GM12865 (cell line): ENCODE data around the gene EEF1A1.

Experiments
- DNase-seq: peaks from one replicate; pipeline ENCODE4 v3.0.0; 2010; ENCODE audit warnings: low read depth
- H3K4me3 ChIP-seq: 2 replicates; pipeline ENCODE4 v1.5.1; 2011; ENCODE audit warnings: mild to moderate bottlenecking, low read depth, low read length, control low read depth
- TF ChIP-seq, protein P1 (sequence below): IDR thresholded peaks from 2 replicates; pipeline ENCODE4 v1.5.1; 2011; ENCODE audit warnings: low read length, control low read depth, low read depth, inconsistent platforms; ENCODE audit not compliant: insufficient read depth; ENCODE audit errors: missing control alignments

EEF1A1 gene

DNA sequence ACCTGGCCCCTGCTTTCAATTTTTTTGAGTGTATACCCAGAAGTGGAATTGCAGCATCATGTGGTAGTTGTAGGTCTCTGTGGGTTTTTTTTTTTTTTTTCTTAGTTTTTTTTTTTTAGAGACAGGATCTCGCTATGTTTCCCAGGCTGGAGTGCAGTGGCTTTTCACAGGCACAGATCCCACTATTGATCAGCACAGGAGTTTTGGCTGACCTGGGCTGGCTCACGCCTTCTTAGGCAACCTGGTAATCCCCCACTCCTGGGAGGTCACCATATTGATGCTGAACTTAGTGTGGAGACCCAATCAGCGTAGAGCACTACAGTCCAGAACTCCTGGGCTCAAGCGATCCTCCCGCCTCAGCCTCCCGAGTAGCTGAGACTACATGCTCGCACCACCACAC lies 33.4 kb downstream of the EEF1A1 start:
- DNase-seq = no peak
- H3K4me3 ChIP-seq = no peak overlapping the region
- TF ChIP-seq, protein P1, sequence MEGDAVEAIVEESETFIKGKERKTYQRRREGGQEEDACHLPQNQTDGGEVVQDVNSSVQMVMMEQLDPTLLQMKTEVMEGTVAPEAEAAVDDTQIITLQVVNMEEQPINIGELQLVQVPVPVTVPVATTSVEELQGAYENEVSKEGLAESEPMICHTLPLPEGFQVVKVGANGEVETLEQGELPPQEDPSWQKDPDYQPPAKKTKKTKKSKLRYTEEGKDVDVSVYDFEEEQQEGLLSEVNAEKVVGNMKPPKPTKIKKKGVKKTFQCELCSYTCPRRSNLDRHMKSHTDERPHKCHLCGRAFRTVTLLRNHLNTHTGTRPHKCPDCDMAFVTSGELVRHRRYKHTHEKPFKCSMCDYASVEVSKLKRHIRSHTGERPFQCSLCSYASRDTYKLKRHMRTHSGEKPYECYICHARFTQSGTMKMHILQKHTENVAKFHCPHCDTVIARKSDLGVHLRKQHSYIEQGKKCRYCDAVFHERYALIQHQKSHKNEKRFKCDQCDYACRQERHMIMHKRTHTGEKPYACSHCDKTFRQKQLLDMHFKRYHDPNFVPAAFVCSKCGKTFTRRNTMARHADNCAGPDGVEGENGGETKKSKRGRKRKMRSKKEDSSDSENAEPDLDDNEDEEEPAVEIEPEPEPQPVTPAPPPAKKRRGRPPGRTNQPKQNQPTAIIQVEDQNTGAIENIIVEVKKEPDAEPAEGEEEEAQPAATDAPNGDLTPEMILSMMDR = no peak

DNA sequence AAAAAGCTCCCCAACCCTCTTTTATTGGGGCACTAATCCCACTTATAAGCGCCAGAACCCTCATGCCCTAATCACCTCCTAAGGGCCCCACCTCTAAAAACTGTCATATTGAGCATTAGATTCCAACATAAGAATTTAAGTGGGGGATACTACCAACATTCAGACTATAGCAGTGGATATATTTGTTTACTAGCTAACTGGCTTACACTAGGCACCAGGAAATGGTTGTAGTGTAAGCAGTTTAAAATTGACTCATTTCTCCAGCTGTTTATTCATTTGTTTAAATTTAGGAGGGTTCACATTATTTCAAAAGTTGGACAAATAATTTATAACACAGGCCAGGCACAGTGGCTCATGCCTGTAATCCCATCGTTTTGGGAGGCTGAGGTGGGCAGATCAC lies 36.4 kb downstream of the EEF1A1 start:
- no peak for DNase-seq
- TF ChIP-seq, protein P1 = no peak
- no peak overlapping the region for H3K4me3 ChIP-seq

DNA sequence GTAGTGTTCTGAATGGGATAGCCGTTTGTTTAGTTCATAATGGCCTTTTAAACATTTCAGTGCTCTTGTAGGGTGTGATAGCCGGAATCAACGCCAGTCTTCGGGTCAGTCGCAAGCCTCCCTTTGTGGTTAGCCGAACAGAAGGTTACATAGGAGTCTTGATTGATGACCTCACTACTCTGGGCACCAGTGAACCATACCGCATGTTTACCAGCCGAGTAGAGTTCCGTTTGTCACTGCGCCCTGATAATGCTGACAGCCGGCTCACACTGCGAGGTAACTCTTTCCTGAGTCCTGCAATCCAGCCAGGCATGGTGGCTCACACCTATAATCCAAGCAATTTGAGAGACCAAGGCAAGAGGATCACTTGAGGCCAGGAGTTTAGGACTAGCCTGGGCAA lies 38.9 kb downstream of the EEF1A1 start:
- DNase-seq = no peak
- TF ChIP-seq, protein P1 = no peak
- H3K4me3 ChIP-seq = no peak overlapping the region

DNA sequence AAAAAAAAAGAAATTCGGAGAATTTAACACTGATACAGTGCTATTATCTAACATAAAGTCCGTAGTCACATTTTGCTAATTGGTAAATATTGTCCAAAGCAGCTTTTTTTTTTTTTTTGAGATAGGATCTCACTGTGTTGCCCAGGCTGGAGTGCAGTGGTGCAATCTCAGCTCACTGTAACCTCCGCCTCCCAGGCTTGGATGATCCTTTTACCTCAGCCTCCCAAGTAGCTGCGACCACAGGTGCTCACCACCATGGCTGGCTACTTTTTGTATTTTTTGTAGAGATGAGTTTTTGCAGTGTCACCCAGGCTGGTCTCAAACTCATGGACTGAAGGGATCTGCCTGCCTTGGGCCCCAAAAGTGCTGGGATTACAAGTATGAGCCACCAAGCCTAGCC lies 43.4 kb downstream of the EEF1A1 start:
- no peak for DNase-seq
- TF ChIP-seq, protein P1 = no peak

DNA sequence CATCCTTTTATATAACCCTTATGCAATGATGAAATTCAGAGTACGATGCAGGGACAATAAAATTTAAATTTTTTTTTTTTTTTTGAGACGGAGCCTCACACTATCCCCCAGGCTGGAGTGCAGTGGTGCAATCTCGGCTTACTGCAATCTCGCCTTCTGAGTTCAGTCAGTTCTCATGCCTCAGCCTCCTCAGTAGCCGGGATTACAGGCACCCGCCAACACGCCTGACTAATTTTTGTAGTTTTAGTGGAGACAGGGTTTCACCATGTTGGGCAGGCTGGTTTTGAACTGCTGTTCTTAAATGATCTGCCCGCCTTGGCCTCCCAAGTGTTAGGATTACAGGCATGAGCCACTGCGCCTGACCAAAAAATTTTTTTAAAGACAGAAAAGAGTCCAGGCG lies 44.1 kb downstream of the EEF1A1 start:
- TF ChIP-seq, protein P1 = no peak
- DNase-seq = no peak
- H3K4me3 ChIP-seq = no peak overlapping the region

More for the DNA sequence above, 43.4 kb downstream of the EEF1A1 start:
- no peak overlapping the region for H3K4me3 ChIP-seq

DNA sequence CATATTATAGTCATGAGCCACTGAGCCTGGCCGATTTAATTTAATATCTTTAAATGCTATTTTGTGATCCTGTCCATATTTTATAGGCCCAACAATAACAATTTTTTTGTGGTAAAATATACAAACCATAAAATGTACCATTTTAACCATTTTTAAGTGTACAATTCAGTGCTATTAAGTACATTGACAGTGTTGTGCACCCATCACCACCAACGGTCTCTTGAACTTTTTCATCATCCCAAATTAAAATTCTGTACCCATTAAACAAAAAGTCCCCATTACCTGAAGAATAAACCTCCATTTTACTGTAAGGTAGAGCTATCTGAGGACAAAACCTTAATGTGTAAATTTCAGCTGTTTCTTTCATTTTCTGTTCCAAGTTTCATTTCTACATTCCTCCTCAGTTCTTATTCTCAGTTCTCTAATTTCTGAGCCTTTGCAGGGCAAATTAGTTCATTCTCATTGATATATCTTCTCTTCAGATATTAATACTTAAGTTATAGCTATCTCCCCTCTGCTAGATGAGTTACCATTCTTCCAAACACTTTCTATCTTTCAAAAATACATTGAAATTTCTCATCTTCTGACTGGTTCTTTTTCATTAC lies 49.0 kb downstream of the EEF1A1 start:
- peak; percentile 71 for DNase-seq

More for the DNA sequence above, 49.0 kb downstream of the EEF1A1 start:
- TF ChIP-seq, protein P1 = no peak
- peak overlapping the region; percentile 39 for H3K4me3 ChIP-seq
